GM18873 (cell line): Measurements from ENCODE around the gene TAC4.

Experiments
- ATAC-seq: cut with Tn5 transposase; IDR thresholded peaks from one replicate; pipeline ENCODE4 v1.9.1; 2021; ENCODE audit warnings: mild to moderate bottlenecking, moderate library complexity, moderate number of reproducible peaks; ENCODE audit not compliant: unreplicated experiment, low FRiP score

The TAC4 gene

GRCh38 chr17:49873926-49874325 is 26.1 kb upstream of the TAC4 start:
- no peak for ATAC-seq

- no peak for ATAC-seq
Observed at GRCh38 chr17:49873466-49873865, 25.6 kb upstream of the TAC4 start.

- no peak for ATAC-seq
Observed at GRCh38 chr17:49872754-49873377, 25.0 kb upstream of the TAC4 start.

GRCh38 chr17:49871211-49871610 is 23.3 kb upstream of the TAC4 start:
- ATAC-seq: no peak

GRCh38 chr17:49870298-49870697 is 22.4 kb upstream of the TAC4 start:
- no peak for ATAC-seq

GRCh38 chr17:49869038-49869374 is 21.1 kb upstream of the TAC4 start:
- ATAC-seq: no peak

GRCh38 chr17:49866882-49867413 is 19.1 kb upstream of the TAC4 start:
- ATAC-seq: no peak

- no peak for ATAC-seq
Observed at GRCh38 chr17:49866019-49866380, 18.1 kb upstream of the TAC4 start.

- no peak for ATAC-seq
Observed at GRCh38 chr17:49862781-49863331, 15.0 kb upstream of the TAC4 start.

GRCh38 chr17:49861150-49861884 is 13.4 kb upstream of the TAC4 start:
- ATAC-seq: no peak

- no peak for ATAC-seq
Observed at GRCh38 chr17:49859991-49860953, 12.4 kb upstream of the TAC4 start.

GRCh38 chr17:49858796-49859195 is 10.9 kb upstream of the TAC4 start:
- ATAC-seq: no peak

GRCh38 chr17:49854126-49854525 is 6.3 kb upstream of the TAC4 start:
- no peak for ATAC-seq

- no peak for ATAC-seq
Observed at GRCh38 chr17:49853470-49854015, 5.7 kb upstream of the TAC4 start.

- ATAC-seq: no peak
Observed at GRCh38 chr17:49851387-49852291, 3.8 kb upstream of the TAC4 start.

- ATAC-seq: no peak
Observed at GRCh38 chr17:49850772-49851386, 3.0 kb upstream of the TAC4 start.

- no peak for ATAC-seq
Observed at GRCh38 chr17:49850218-49850610, 2.3 kb upstream of the TAC4 start.

GRCh38 chr17:49848739-49849138 is 870 bp upstream of the TAC4 start:
- no peak for ATAC-seq
